Uterus (tissue), 4 donors: ENCODE measurements around the gene NIPBL. TPM values are rescaled to one million over a fixed set of nuclear protein-coding genes. Genes with fewer than 3 reads are reported as not detected.

Source experiments
- DNase-seq, 2 donors: peaks; one replicate each; pipeline ENCODE4 v3.0.0-alpha.2; 2019 to 2020
- H3K27ac ChIP-seq, 2 donors: fragments of 200-600 bp; sonication (generic); 1 replicate in 1 of 2; 2 replicates in 1 of 2; pipeline ENCODE4 v1.5.1; 2016 to 2018
- H3K27me3 ChIP-seq, 2 donors: fragments of 200-600 bp; sonication (generic); one replicate each; pipeline ENCODE4 v1.5.1; 2018 to 2019; ENCODE audit warnings: control low read depth in 1 of 2
- H3K36me3 ChIP-seq, 2 donors: fragments of 200-600 bp; sonication (generic); one replicate each; pipeline ENCODE4 v1.5.1; 2019; ENCODE audit warnings: control low read depth in 1 of 2
- H3K4me1 ChIP-seq, 2 donors: fragments of 200-600 bp; sonication (generic); one replicate each; pipeline ENCODE4 v1.5.1; 2018 to 2019; ENCODE audit warnings: control low read depth in 1 of 2
- H3K4me3 ChIP-seq, 2 donors: fragments of 200-600 bp; sonication (generic); 1 replicate in 1 of 2; 2 replicates in 1 of 2; pipeline ENCODE4 v1.5.1; 2018 to 2019; ENCODE audit warnings: mild to moderate bottlenecking in 1 of 2
- H3K9me3 ChIP-seq, 2 donors: fragments of 200-600 bp; sonication (generic); one replicate each; pipeline ENCODE4 v1.5.1; 2019; ENCODE audit warnings: control low read depth in 1 of 2
- CTCF ChIP-seq, 4 experiments: fragments of 200-600 bp in 2 of 4; fragments of 450-650 bp in 2 of 4; sonication (generic) in 2 of 4; IDR thresholded peaks; one replicate each; pipeline ENCODE4 v1.5.1; 2016 to 2019; ENCODE audit warnings: antibody characterized with exemption in 4 of 4, mild to moderate bottlenecking in 2 of 4, moderate library complexity in 1 of 4
- POLR2A ChIP-seq, 2 donors: fragments of 450-650 bp; IDR thresholded peaks; one replicate each; pipeline ENCODE4 v1.6.1; 2016; ENCODE audit warnings: antibody characterized with exemption in 2 of 2, mild to moderate bottlenecking in 1 of 2, moderate library complexity in 1 of 2
- intact Hi-C: fragments of 100-400 bp; cut with DNase I; formaldehyde crosslinking; loops from one replicate; pipeline ENCODE4 v1.15.1; 2023; ENCODE audit warnings: low total_unique reads
- total RNA-seq, 4 donors: library from RNA; depleted of rRNA in 3 of 4; stranded (reverse); fragments of >200 nt in 3 of 4; gene quantifications; one replicate each; pipeline versions ENCODE4 v1.1.0 to v1.2.4, GENCODE V29; 2014 to 2023
- donor health status: DM: yes; HTN: yes; CAD: no.

The NIPBL gene
- total RNA-seq, 4 donors from 2014 or later, result 49.7 to 108 (median 72.4) TPM

- intact Hi-C loops, result no loop called here
Observed at GRCh38 chr5:36882250-36882649, 5.7 kb downstream of the NIPBL start.

GRCh38 chr5:36883894-36884462, 7.4 kb downstream of the NIPBL start:
- Histone ChIP-seq H3K36me3 (no peaks in the 10 kb centered on the region), H3K27ac (no peak overlapping the region), H3K9me3 (no peaks in the 10 kb centered on the region), H3K27me3 (no peaks in the 10 kb centered on the region), H3K4me3 (no peak overlapping the region), H3K4me1 (peaks cover 0 to 21% of the 10 kb centered on the region in 2 donors)
- intact Hi-C loops, result no loop called here
- DNase-seq, result no peak
- TF ChIP-seq POLR2A (IDR thresholded peaks at IDR 0.05), result no peak
- TF ChIP-seq CTCF (IDR thresholded peaks at IDR 0.05), result no peak

More at GRCh38 chr5:36882250-36882649, 5.7 kb downstream of the NIPBL start:
- no peak for DNase-seq
- no peak overlapping the region for H3K4me3 ChIP-seq
- H3K27me3 ChIP-seq, result no peaks in the 10 kb centered on the region
- H3K36me3 ChIP-seq, result no peaks in the 10 kb centered on the region
- H3K9me3 ChIP-seq, result no peaks in the 10 kb centered on the region
- peaks cover 0 to 21% of the 10 kb centered on the region in 2 donors for H3K4me1 ChIP-seq
- TF ChIP-seq POLR2A (IDR thresholded peaks at IDR 0.05) (no peak), CTCF (IDR thresholded peaks at IDR 0.05) (no peak)
- no peak overlapping the region for H3K27ac ChIP-seq

- peaks cover 0 to 14% of the 10 kb centered on the region in 2 donors for H3K4me1 ChIP-seq
- no peaks in the 10 kb centered on the region for H3K9me3 ChIP-seq
- intact Hi-C loops, result no loop called here
- H3K27me3 ChIP-seq, result no peaks in the 10 kb centered on the region
- TF ChIP-seq POLR2A (IDR thresholded peaks at IDR 0.05) (no peak), CTCF (IDR thresholded peaks at IDR 0.05) (no peak)
- no peaks in the 10 kb centered on the region for H3K36me3 ChIP-seq
- H3K27ac ChIP-seq, result no peak overlapping the region
- H3K4me3 ChIP-seq, result no peak overlapping the region
- DNase-seq, result no peak
Observed at GRCh38 chr5:36885149-36885548, 8.6 kb downstream of the NIPBL start.

GRCh38 chr5:36885566-36886485, 9.3 kb downstream of the NIPBL start:
- H3K4me1 ChIP-seq, result peaks cover 0 to 12% of the 10 kb centered on the region in 2 donors
- no peaks in the 10 kb centered on the region for H3K36me3 ChIP-seq

More at GRCh38 chr5:36885566-36886485, 9.3 kb downstream of the NIPBL start:
- Histone ChIP-seq H3K27ac (no peak overlapping the region), H3K9me3 (no peaks in the 10 kb centered on the region), H3K4me3 (no peak overlapping the region), H3K27me3 (no peaks in the 10 kb centered on the region)
- intact Hi-C loops, result no loop called here
- no peak for DNase-seq
- no peak for TF ChIP-seq POLR2A (IDR thresholded peaks at IDR 0.05)
- TF ChIP-seq CTCF (IDR thresholded peaks at IDR 0.05), result no peak
